Stimulated activated CD8-positive, alpha-beta memory T cell treated with anti-CD3 and anti-CD28 coated beads, Interleukin-7, amount 100 ng/mL, for 1 hour (primary cell): ENCODE results near the gene C1QB.
A peak's percentile ranks its signal among the peaks of the same experiment; 100 is the strongest.
"Not testable (repeated sequence)": the region's sequence is repeated elsewhere in the genome, so short reads cannot be mapped to it uniquely, and the experiment has no call there.

Source experiments
- DNase-seq, 2 donors: peaks; one replicate each; pipeline ENCODE4 v3.0.0-alpha.2; 2020; ENCODE audit warnings: low read depth in 2 of 2

The C1QB gene

GRCh38 chr1:22697980-22698379 lies 44.9 kb downstream of the C1QB start:
- no peak for DNase-seq

- DNase-seq = no peak
These were observed 46.9 kb downstream of the C1QB start for GRCh38 chr1:22699681-22700520.

GRCh38 chr1:22702296-22703085 lies 49.5 kb downstream of the C1QB start:
- no peak for DNase-seq

GRCh38 chr1:22704440-22705067 lies 51.5 kb downstream of the C1QB start:
- DNase-seq = peak; percentile 24 to 39

GRCh38 chr1:22705586-22705985 lies 52.5 kb downstream of the C1QB start:
- DNase-seq = no peak

GRCh38 chr1:22706100-22706499 lies 53.1 kb downstream of the C1QB start:
- not testable (repeated sequence) for DNase-seq

GRCh38 chr1:22708777-22709176 lies 55.7 kb downstream of the C1QB start:
- no peak for DNase-seq

- DNase-seq = no peak
These were observed 56.2 kb downstream of the C1QB start for GRCh38 chr1:22709227-22709626.

- DNase-seq = no peak
These were observed 57.1 kb downstream of the C1QB start for GRCh38 chr1:22709891-22710700.

- DNase-seq = no peak
These were observed 57.6 kb downstream of the C1QB start, which contains the start of gene EPHB2 for GRCh38 chr1:22710701-22711049. EPHB2 (plus strand) TSS chr1:22710839; CDS start chr1:22710983, 144 bp downstream.

GRCh38 chr1:22711071-22711470 lies 58.0 kb downstream of the C1QB start:
- DNase-seq = no peak
